DND-41 (cell line): ENCODE results near the gene FAM184B.

Source experiments
- CTCF ChIP-seq: IDR thresholded peaks from 2 replicates; pipeline ENCODE4 v1.5.1; 2012; ENCODE audit warnings: borderline replicate concordance, low read length, moderate library complexity, mild to moderate bottlenecking; ENCODE audit not compliant: poor library complexity, severe bottlenecking; ENCODE audit errors: extremely low read depth
- EZH2 ChIP-seq: IDR thresholded peaks from 3 replicates; pipeline ENCODE4 v1.6.1; 2012; ENCODE audit warnings: borderline replicate concordance, low read depth, mild to moderate bottlenecking, moderate library complexity, low read length, inconsistent platforms; ENCODE audit not compliant: severe bottlenecking

DNA sequence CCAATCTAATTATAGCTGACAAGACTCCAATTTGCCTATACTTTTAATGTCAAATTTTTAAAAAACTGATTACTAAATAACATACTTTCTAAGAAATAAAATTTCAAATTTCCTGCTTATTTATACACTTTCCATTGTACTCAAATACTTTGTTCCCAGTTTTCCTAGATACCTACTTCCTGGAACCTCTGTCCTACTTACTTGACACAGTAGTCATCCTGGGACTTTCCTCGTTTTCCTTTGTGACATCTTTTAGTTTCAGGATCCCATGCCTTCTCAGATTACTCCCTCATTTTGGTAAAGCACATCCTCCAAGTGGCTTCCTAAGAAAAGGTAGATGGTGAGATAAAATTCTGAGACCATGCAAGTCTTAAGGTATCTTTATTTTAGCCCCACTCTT is 13.3 kb upstream of the FAM184B start:
- TF ChIP-seq CTCF (no peak), EZH2 (no peak)
